HL-60 (cell line): ENCODE measurements around the gene SLC6A18.

ENCODE experiments used
- DNase-seq, 2 experiments: peaks; one replicate each; pipeline ENCODE4 v3.0.0-alpha.2; 2010 to 2020; ENCODE audit warnings: low read depth in 1 of 2, low spot score in 1 of 2
- H3K27ac ChIP-seq: fragments of 250-450 bp; sonication (Bioruptor Pico); replicated peaks from 2 replicates; pipeline ENCODE4 v1.5.1; 2020; ENCODE audit warnings: mild to moderate bottlenecking, moderate library complexity
- H3K27me3 ChIP-seq: fragments of 250-450 bp; sonication (Bioruptor Pico); 2 replicates; pipeline ENCODE4 v1.5.1; 2021; ENCODE audit warnings: mild to moderate bottlenecking, moderate library complexity; ENCODE audit not compliant: insufficient read depth, poor library complexity, severe bottlenecking
- H3K4me3 ChIP-seq: replicated peaks from 2 replicates; pipeline ENCODE4 v1.5.1; 2011; ENCODE audit warnings: mild to moderate bottlenecking, control low read depth, low read length; ENCODE audit not compliant: insufficient read depth
- CTCF ChIP-seq: IDR thresholded peaks from one replicate; pipeline ENCODE4 v1.5.1; 2011; ENCODE audit warnings: low read length, control low read depth, inconsistent platforms; ENCODE audit not compliant: insufficient read depth
- GABPA ChIP-seq: IDR thresholded peaks from 2 replicates; pipeline ENCODE4 v1.6.1; 2012; ENCODE audit warnings: low read depth
- POLR2AphosphoS5 ChIP-seq: IDR thresholded peaks from 2 replicates; pipeline ENCODE4 v1.6.1; 2012; ENCODE audit warnings: low read depth
- REST ChIP-seq: IDR thresholded peaks from 2 replicates; pipeline ENCODE4 v1.6.1; 2012; ENCODE audit warnings: low read depth; ENCODE audit not compliant: insufficient replicate concordance
- SPI1 ChIP-seq: IDR thresholded peaks from 2 replicates; pipeline ENCODE4 v1.6.1; 2012; ENCODE audit warnings: low read depth, mild to moderate bottlenecking, borderline replicate concordance

The SLC6A18 gene

GRCh38 chr5:1203968-1204692, 21.1 kb upstream of the SLC6A18 start:
- no peak overlapping the region for H3K27ac ChIP-seq
- H3K4me3 ChIP-seq: no peak overlapping the region
- TF ChIP-seq CTCF (no peak), REST (no peak), POLR2AphosphoS5 (no peak), GABPA (no peak), SPI1 (no peak)
- H3K27me3 ChIP-seq: peaks cover 6% of the 10 kb centered on the region
- no peak for DNase-seq

GRCh38 chr5:1204693-1205242, 20.4 kb upstream of the SLC6A18 start:
- TF ChIP-seq SPI1 (peak; percentile 41; the same call in 1 of the 2 replicates), GABPA (no peak)
- Histone ChIP-seq H3K27ac (no peak overlapping the region), H3K4me3 (no peak overlapping the region), H3K27me3 (peaks cover 2% of the 10 kb centered on the region)
- DNase-seq: peak in 1 of 2 experiments; percentile 41

- TF ChIP-seq GABPA: no peak
- TF ChIP-seq CTCF: no peak
- TF ChIP-seq POLR2AphosphoS5: no peak
- no peak for TF ChIP-seq REST
- no peak for TF ChIP-seq SPI1
- no peak overlapping the region for H3K27ac ChIP-seq
- no peak for DNase-seq
- no peak overlapping the region for H3K4me3 ChIP-seq
- H3K27me3 ChIP-seq: no peaks in the 10 kb centered on the region
These were observed 19.7 kb upstream of the SLC6A18 start for GRCh38 chr5:1205255-1206180.
